Measurements from ENCODE around the gene ETNK1. TPM values are rescaled to one million over a fixed set of nuclear protein-coding genes. Genes with fewer than 3 reads are reported as not detected.
"Not testable (repeated sequence)": the region's sequence is repeated elsewhere in the genome, so short reads cannot be mapped to it uniquely, and the experiment has no call there.

Gene ETNK1
- 54.8 and 73.6 TPM in 2 replicates for total RNA-seq (2014; rRNA removed; shearing (Covaris generic))
- 18.7 and 23.6 TPM in 2 replicates for polyA plus RNA-seq (2015; cell fraction: cytosol; rRNA removed)
- 83.1 and 106 TPM in 2 replicates for polyA plus RNA-seq (2015; cell fraction: nucleus; rRNA removed)

DNA sequence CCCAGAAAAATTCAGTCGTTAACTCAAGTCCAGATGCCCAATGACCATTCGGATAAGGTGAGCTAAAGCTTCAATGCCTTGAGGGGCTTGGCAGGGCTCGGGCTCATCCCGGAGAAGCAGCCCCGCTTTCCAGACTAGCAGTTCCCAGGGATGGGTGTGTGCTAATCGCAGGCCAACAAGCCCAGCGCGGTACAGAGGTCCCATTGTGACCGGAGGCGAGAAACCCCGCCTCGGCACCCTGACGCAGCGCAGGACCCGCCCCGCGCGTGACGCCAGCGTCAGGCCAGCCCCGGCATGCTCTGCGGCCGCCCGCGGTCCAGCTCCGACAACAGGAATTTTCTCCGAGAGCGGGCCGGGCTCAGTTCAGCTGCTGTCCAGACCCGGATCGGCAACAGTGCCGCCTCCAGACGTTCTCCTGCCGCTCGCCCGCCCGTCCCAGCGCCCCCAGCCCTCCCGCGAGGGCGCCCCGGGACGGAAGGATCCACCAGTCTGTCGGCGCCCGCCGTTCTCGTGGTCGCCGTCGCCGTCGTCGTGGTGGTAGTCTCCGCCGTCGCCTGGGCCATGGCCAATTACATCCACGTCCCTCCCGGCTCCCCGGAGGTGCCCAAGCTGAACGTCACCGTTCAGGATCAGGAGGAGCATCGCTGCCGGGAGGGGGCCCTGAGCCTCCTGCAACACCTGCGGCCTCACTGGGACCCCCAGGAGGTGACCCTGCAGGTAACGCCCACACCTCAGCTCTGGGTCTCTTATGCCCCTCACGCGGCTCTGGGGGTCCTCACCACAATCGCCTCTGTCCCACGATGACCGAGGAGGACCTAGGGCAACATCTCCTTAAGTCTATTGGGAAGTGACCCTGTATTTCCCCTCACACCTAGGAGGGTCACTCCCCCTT, at the start of gene ETNK1:
ETNK1 (plus strand) TSS at position 302 of the 892 bp plus-strand sequence; CDS start at position 562, 260 bp downstream.
- in situ Hi-C loops (cut with HindIII; ENCODE audit: low pct_unique_long_range_greater_than_20kb, low sequenced_read_pairs) = no loop called here
- DNase-seq (ENCODE audit: low read depth, low spot score) = peak; percentile 95

DNA sequence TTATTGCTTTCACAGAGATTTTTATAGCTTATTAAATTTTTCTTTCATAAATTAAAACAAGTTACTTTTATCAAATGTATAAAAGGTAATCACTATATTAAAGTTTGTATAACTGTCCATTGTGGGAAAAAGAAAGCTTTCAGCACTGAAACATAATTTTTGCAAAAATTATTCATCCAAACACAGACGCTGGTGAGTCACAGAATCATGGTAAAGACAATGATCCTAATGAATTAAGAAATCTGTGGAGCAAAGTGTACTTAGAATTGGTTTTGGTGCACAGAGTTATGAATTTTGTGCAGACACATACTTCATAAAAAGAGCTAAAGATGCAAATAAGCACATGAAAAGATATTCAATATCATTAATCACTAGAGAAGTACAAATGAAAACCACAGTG, 48.9 kb upstream of the ETNK1 start:
- in situ Hi-C loops (cut with HindIII; ENCODE audit: low pct_unique_long_range_greater_than_20kb, low sequenced_read_pairs) = no loop called here
- no peak for DNase-seq (ENCODE audit: low read depth, low spot score)

DNA sequence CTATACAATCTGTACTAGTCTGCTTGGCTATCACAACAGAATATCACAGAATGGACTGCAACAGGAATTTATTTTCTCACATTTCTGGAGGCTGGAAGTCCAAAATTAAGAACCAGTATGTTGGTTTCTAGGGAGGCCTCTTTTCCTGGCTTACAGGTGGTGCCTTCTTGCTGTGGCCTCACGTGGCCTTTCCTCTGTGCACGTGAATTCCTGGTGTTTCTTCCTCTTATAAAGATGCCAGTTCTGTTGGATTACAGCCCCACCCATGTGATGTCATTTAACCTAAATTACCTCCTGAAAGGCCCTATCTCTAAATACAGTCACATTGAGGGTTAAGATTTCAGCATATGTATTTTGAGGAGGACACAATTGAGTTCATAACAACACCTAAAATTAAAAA, 48.5 kb upstream of the ETNK1 start:
- DNase-seq (ENCODE audit: low read depth, low spot score) = no peak
- in situ Hi-C loops (cut with HindIII; ENCODE audit: low pct_unique_long_range_greater_than_20kb, low sequenced_read_pairs) = no loop called here

DNA sequence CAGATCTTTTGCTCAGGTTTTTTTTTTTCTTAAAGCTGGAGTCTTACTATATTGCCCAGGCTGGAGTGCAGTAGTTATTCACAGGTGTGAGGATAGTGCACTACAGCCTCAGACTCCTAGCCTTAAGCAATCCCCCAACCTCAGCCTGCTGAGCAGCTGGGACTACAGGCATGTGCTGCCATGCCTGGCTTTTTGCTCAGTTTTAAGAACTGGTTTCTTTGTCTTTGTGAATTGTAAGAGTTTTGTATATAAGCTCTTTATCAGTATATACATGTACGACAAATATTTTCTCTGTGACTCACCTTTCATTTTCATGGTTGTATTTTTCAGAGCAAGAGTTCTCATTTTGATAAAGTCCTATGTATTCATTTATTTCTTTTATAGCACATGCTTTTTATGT, 47.3 kb upstream of the ETNK1 start:
- DNase-seq (ENCODE audit: low read depth, low spot score) = no peak
- in situ Hi-C loops (cut with HindIII; ENCODE audit: low pct_unique_long_range_greater_than_20kb, low sequenced_read_pairs) = no loop called here

- in situ Hi-C loops (cut with HindIII; ENCODE audit: low pct_unique_long_range_greater_than_20kb, low sequenced_read_pairs) = no loop called here
- no peak for DNase-seq (ENCODE audit: low read depth, low spot score)
Measured at GRCh38 chr12:22578328-22578727, 46.6 kb upstream of the ETNK1 start.

DNA sequence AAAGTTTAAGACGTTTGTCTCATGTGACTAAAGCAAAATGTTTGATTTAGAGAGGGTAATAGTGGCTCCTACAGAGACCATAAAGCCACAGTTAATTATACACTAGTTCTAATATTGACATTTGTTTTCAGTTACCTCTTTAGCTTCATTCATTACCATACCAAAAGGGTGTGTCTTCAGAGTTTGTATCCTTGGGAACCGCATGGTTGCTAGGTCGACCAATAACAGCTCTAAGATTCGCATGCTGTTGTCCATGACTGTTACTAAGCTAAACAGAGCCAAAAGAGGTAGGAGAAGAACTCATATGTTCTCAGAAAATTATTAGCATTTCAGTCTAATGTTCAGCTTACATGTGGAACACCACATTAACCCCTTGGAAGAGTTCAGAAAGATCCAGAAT, 36.2 kb upstream of the ETNK1 start:
- in situ Hi-C loops (cut with HindIII; ENCODE audit: low pct_unique_long_range_greater_than_20kb, low sequenced_read_pairs) = no loop called here
- DNase-seq (ENCODE audit: low read depth, low spot score) = peak; percentile 31

DNA sequence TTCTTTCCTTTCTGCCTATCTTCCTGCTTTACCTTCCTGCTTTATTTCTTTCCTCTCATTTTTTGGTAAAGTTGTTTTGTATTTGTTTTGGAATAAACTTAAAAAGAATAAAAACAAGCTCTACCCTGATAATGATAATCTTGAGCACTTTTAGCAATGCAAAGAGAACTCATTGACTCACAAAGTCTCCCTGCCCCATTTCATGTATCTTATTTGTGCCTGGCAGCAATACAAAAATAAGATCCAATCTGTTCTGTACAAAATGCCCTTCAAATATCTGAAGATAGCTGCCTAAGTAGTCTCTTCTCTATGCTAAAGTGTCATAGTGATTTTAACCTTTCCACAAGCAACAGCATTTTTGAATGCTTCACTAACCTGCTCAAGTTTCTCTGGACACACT, 31.1 kb upstream of the ETNK1 start:
- DNase-seq (ENCODE audit: low read depth, low spot score) = no peak

DNA sequence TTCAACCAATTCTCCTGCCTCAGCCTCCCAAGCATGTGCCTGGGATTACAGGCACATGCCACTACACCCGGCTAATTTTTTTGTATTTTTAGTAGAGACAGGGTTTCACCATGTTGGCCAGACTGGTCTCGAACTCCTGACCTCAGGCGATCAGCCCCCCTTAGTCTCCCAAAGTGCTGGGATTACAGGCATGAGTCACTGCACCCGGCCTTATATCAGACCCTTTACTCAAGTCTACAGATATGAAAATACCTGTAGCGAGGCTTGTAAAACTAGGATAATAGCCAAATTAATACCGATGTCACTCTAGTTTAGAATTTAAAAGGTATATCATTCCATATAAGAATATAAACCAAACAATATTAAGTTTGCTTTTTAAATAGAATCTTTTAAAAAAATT, 27.4 kb upstream of the ETNK1 start:
- in situ Hi-C loops (cut with HindIII; ENCODE audit: low pct_unique_long_range_greater_than_20kb, low sequenced_read_pairs); DNase-seq (ENCODE audit: low read depth, low spot score): not testable (repeated sequence)

More for the DNA sequence above, 31.1 kb upstream of the ETNK1 start:
- in situ Hi-C loops (cut with HindIII; ENCODE audit: low pct_unique_long_range_greater_than_20kb, low sequenced_read_pairs) = no loop called here

DNA sequence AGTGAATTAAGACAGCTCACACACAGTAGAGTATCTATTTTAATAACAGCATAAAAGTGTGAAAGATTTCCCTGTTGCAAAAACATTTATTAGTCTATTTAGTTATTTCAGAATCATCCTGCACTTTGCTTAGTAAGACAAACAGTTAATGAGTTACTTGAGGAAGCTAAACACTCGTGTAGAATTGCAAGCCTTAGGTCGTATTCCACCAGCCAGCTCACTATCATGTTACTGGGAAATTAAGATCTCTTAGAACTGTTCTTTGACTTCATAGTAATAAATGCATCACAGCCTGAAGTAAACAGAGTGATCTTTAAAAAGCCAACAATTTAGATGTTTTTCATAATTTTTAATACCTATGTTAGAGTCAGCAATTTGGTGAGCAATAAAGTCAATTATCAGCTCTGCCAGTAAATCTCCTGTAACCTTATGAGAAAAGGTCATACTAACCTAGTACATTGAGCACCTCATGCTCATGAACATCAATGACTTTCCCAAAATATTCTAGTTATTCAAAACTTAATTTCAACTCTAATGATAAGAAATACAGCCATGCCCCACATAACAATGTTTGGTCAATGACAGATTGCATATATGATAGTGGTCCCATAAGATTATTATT, 26.7 kb upstream of the ETNK1 start:
- no peak for DNase-seq (ENCODE audit: low read depth, low spot score)

GRCh38 chr12:22598763-22599161, 26.2 kb upstream of the ETNK1 start:
- no peak for DNase-seq (ENCODE audit: low read depth, low spot score)
- in situ Hi-C loops (cut with HindIII; ENCODE audit: low pct_unique_long_range_greater_than_20kb, low sequenced_read_pairs) = no loop called here

More for the DNA sequence above, 26.7 kb upstream of the ETNK1 start:
- in situ Hi-C loops (cut with HindIII; ENCODE audit: low pct_unique_long_range_greater_than_20kb, low sequenced_read_pairs) = no loop called here

DNA sequence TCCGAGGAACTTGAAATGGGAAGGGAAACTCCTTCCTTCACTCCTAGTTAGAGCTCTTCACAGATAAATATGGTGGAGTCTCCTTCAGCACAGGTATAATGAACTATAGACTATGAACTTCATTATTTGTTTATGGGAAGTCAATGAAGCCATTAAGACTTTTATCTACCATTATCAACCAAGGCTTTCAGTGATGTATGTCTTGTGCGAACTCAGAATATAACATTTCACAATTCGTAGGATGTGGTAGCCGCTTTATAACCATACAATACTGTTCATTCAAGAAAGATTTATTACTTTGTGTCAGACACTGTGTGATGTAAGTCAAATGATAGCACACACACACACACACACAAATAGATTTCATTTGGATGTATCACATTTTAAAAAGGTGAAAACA, 24.8 kb upstream of the ETNK1 start:
- DNase-seq (ENCODE audit: low read depth, low spot score) = peak; percentile 56
- in situ Hi-C loops (cut with HindIII; ENCODE audit: low pct_unique_long_range_greater_than_20kb, low sequenced_read_pairs) = no loop called here

DNA sequence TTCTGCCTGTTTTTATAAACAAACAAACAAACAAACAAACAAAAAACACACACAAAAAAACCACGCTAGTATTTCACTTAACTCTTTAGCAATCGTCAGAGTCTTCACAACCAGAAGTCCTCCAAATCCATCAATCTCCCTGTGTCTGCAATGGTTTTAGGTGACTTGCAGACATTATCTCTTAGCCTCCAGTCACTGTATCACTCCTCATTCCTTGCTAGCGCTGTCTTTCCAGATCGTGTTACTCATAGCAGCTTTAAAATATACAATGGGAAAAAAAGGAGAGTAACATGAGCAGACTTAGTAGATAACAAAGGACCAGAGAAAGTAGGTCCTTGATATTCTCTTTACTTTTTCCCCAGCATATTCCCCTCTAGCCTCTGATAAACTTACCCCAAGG, 15.5 kb upstream of the ETNK1 start:
- in situ Hi-C loops (cut with HindIII; ENCODE audit: low pct_unique_long_range_greater_than_20kb, low sequenced_read_pairs) = no loop called here
- DNase-seq (ENCODE audit: low read depth, low spot score) = no peak

GRCh38 chr12:22610131-22610530, 14.8 kb upstream of the ETNK1 start:
- no peak for DNase-seq (ENCODE audit: low read depth, low spot score)
- in situ Hi-C loops (cut with HindIII; ENCODE audit: low pct_unique_long_range_greater_than_20kb, low sequenced_read_pairs) = no loop called here

- in situ Hi-C loops (cut with HindIII; ENCODE audit: low pct_unique_long_range_greater_than_20kb, low sequenced_read_pairs); DNase-seq (ENCODE audit: low read depth, low spot score): not testable (repeated sequence)
Measured at GRCh38 chr12:22612822-22613221, 12.1 kb upstream of the ETNK1 start.

DNA sequence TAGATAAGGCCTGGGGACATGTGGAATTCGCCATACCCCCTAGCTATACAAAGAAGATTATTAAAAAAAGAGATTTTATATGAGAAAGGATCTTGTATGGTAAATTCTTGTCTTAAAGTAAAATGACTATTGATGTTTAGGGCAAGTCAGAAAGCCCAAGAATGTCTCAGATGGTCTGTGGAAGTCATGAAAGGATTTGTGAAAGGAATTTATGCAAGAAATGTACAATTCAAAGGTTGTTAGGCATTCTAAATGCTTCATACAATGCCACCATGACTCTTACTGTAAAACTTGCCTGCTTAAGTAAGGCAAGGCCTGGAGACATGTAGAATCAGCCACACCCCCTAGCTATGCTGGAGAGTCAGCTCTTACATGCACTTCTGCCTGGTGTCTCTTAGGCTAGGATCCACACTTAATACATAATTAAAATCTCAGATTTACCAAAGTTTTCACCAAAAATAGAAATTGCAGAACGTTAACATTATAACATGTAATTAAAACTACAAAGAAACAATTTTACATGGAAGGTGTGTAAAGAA, 8.9 kb upstream of the ETNK1 start:
- in situ Hi-C loops (cut with HindIII; ENCODE audit: low pct_unique_long_range_greater_than_20kb, low sequenced_read_pairs) = no loop called here
- DNase-seq (ENCODE audit: low read depth, low spot score) = no peak

GRCh38 chr12:22617630-22618029, 7.3 kb upstream of the ETNK1 start:
- no peak for DNase-seq (ENCODE audit: low read depth, low spot score)
- in situ Hi-C loops (cut with HindIII; ENCODE audit: low pct_unique_long_range_greater_than_20kb, low sequenced_read_pairs) = no loop called here

GRCh38 chr12:22624548-22624869, 462 bp upstream of the ETNK1 start:
- in situ Hi-C loops (cut with HindIII; ENCODE audit: low pct_unique_long_range_greater_than_20kb, low sequenced_read_pairs) = no loop called here
- DNase-seq (ENCODE audit: low read depth, low spot score) = no peak

DNA sequence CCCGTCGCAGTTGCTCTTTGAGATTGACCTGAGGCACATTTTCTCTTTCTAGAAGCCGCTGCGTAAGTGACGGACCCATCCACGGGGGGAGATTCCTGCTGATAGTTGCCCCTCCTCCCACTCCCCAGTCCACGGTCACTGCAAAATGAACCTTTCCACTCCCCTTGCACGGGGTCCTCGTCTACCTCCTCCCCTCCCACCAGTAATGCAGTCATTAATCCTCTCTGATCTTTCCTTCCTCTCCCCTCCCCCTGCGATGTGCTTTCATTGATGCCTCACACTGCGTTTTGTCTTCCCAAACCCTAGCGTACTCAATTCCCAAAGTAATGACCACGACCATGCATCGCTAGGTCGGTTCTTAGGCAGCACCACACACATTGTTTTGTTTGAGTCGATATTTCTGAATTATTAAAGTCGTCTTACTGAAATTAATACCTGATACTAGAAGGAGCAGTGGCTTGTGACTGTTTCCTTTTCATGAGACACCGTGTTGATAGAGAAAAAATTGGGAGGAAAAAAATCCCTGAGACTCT, 857 bp downstream of the ETNK1 start:
- peak; percentile 58 for DNase-seq (ENCODE audit: low read depth, low spot score)
- in situ Hi-C loops (cut with HindIII; ENCODE audit: low pct_unique_long_range_greater_than_20kb, low sequenced_read_pairs) = no loop called here

All from SK-MEL-5 (cell line).